Left lung (tissue), 10 donors: ENCODE results near the gene RRBP1. TPM values are rescaled to one million over a fixed set of nuclear protein-coding genes. Genes with fewer than 3 reads are reported as not detected.
A peak's percentile ranks its signal among the peaks of the same experiment; 100 is the strongest.

ENCODE experiments used
- ATAC-seq: fragments of 200-7000 bp; cut with Tn5 transposase; one replicate; pipeline ENCODE4 v1.9.1; 2020; ENCODE audit warnings: moderate library complexity
- DNase-seq, 4 donors: peaks; one replicate each; pipeline ENCODE4 v3.0.0-alpha.2; 2013 to 2020
- H3K27ac ChIP-seq, 2 donors: fragments of 200-600 bp; sonication (generic) in 1 of 2; one replicate each; pipeline versions ENCODE4 v1.5.0 to v1.8.0; 2020 to 2021
- H3K27me3 ChIP-seq, 2 donors: fragments of 200-600 bp; sonication (generic) in 1 of 2; one replicate each; pipeline versions ENCODE4 v1.5.0 to v1.8.0; 2020 to 2021
- H3K36me3 ChIP-seq, 2 donors: fragments of 200-600 bp; sonication (generic) in 1 of 2; one replicate each; pipeline versions ENCODE4 v1.5.0 to v1.8.0; 2020 to 2021
- H3K4me1 ChIP-seq, 2 donors: fragments of 200-600 bp; one replicate each; pipeline ENCODE4 v1.8.0; 2021
- H3K4me3 ChIP-seq, 2 donors: fragments of 200-600 bp; sonication (generic) in 1 of 2; one replicate each; pipeline versions ENCODE4 v1.5.0 to v1.8.0; 2020 to 2021; ENCODE audit warnings: mild to moderate bottlenecking in 1 of 2
- H3K9me3 ChIP-seq, 2 donors: fragments of 200-600 bp; sonication (generic) in 1 of 2; one replicate each; pipeline versions ENCODE4 v1.5.0 to v1.8.0; 2020 to 2021
- intact Hi-C, 2 donors: fragments of 100-400 bp; cut with DNase I; formaldehyde crosslinking; loops; one replicate each; pipeline versions ENCODE4 v1.11.2 to v1.14.2; 2022
- polyA plus RNA-seq, 6 donors: library from polyadenylated mRNA; unstranded; fragments of 120-200 nt; gene quantifications; one replicate each; pipeline ENCODE4 v1.2.1, GENCODE V29; 2013; ENCODE audit not compliant: insufficient read length in 6 of 6
- total RNA-seq, 2 donors: library from RNA; stranded (reverse); fragmentation: NEBNext Ultra II Directional; extraction: Animal tissue kit (Norgen Biotek cat#: 25700); gene quantifications; one replicate each; pipeline ENCODE4 v1.2.1, GENCODE V29; 2021
- TF ChIP-seq, protein P1 (sequence below), 2 donors: fragments of 200-600 bp; sonication (generic) in 1 of 2; IDR thresholded peaks; one replicate each; pipeline versions ENCODE4 v1.5.0 to v1.8.0; 2021; ENCODE audit warnings: antibody characterized with exemption in 2 of 2
- donor health status: DM: no; HTN: yes; CAD: no.
- donor health status: DM: no; HTN: no; CAD: no.

Gene RRBP1
- total and polyA plus RNA-seq, 8 donors, result 110 to 263 (median 131) TPM

DNA sequence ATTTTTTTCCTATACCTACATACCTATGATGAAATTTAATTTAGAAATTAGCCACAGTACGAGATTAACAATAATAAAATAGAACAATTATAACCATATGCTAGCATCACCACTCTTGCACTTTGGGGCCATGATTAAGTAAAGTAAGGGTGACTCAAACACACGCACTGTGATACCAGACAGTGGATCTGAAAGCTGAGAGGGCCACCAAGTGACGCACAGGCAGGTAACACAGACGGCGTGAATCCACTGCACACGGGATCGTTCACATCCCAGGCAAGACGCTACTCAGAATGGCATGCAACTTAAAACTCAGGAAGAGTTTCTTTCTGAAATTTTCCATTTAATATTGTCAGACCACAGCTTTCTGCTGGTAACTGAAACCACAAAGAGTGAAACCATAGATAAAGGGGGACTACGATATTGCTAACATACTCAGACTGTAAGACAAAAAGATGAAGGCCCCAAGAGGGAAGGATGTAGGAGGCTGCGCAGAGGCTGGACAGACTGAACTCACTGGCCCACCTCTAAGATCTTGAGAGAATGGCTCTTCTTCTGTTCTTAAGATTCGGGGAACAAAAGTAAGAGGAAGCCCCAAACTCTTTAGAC is 17.9 kb downstream of the RRBP1 start:
- no peaks in the 10 kb centered on the region for H3K9me3 ChIP-seq
- ATAC-seq, result no peak
- intact Hi-C loops, result no loop called here
- DNase-seq, result no peak
- peaks cover 0 to 21% of the 10 kb centered on the region in 2 donors for H3K36me3 ChIP-seq
- peaks cover 0 to 25% of the 10 kb centered on the region in 2 donors for H3K4me1 ChIP-seq
- no peak overlapping the region for H3K27ac ChIP-seq
- TF ChIP-seq, protein P1, sequence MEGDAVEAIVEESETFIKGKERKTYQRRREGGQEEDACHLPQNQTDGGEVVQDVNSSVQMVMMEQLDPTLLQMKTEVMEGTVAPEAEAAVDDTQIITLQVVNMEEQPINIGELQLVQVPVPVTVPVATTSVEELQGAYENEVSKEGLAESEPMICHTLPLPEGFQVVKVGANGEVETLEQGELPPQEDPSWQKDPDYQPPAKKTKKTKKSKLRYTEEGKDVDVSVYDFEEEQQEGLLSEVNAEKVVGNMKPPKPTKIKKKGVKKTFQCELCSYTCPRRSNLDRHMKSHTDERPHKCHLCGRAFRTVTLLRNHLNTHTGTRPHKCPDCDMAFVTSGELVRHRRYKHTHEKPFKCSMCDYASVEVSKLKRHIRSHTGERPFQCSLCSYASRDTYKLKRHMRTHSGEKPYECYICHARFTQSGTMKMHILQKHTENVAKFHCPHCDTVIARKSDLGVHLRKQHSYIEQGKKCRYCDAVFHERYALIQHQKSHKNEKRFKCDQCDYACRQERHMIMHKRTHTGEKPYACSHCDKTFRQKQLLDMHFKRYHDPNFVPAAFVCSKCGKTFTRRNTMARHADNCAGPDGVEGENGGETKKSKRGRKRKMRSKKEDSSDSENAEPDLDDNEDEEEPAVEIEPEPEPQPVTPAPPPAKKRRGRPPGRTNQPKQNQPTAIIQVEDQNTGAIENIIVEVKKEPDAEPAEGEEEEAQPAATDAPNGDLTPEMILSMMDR (IDR thresholded peaks at IDR 0.05), result no peak
- H3K4me3 ChIP-seq, result no peak overlapping the region
- H3K27me3 ChIP-seq, result no peaks in the 10 kb centered on the region

DNA sequence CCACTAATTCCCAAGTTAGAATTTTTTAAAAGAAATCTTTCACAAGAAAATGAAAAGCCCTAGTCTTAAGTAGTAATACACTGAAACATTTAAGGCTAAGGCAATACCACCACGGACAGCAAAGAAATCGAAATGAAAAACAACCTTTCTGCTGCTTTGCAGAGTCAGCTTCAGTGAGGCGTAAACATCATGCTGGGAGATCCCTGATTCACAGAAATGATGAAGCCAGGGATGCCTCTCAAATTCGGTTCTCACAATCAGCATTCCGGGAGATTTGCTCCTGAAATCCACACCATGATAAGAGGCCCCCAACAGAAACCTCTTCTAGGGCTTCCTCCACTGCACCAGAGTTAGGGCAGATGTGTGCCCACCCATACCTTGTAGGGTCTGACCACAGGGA is 18.6 kb downstream of the RRBP1 start:
- H3K27ac ChIP-seq, result no peak overlapping the region
- DNase-seq (no peak), ATAC-seq (no peak)

DNA sequence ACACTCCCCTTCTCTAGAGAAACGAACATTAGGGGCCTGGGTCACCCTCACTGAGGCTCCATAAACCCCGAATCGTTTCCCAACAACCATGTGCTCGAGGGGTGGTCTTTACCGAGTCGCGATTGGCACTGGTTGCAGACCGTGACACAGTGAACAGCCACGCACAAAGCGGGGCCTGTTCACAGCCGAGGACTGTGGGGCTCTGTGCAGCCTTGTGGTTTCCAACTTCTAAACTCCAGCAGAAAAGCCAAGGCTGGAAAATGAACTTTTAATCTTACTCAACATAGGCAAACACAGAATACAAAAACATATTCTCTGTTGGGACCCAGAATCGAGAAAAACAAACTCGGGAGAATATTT is 19.0 kb downstream of the RRBP1 start:
- intact Hi-C loops, result no loop called here
- H3K36me3 ChIP-seq, result peaks cover 0 to 22% of the 10 kb centered on the region in 2 donors
- H3K27ac ChIP-seq, result no peak overlapping the region
- H3K9me3 ChIP-seq, result peaks cover 0 to 4% of the 10 kb centered on the region in 2 donors
- peaks cover 0 to 25% of the 10 kb centered on the region in 2 donors for H3K4me1 ChIP-seq
- no peak for DNase-seq
- no peak for ATAC-seq
- TF ChIP-seq, protein P1 (IDR thresholded peaks at IDR 0.05), result no peak
- H3K27me3 ChIP-seq, result no peaks in the 10 kb centered on the region
- H3K4me3 ChIP-seq, result no peak overlapping the region

More for the DNA sequence above, 18.6 kb downstream of the RRBP1 start:
- no peak overlapping the region for H3K4me3 ChIP-seq
- no peaks in the 10 kb centered on the region for H3K27me3 ChIP-seq
- TF ChIP-seq, protein P1 (IDR thresholded peaks at IDR 0.05), result no peak
- H3K4me1 ChIP-seq, result peaks cover 0 to 25% of the 10 kb centered on the region in 2 donors
- intact Hi-C loops, result no loop called here
- peaks cover 0 to 3% of the 10 kb centered on the region in 2 donors for H3K9me3 ChIP-seq
- H3K36me3 ChIP-seq, result peaks cover 0 to 22% of the 10 kb centered on the region in 2 donors

DNA sequence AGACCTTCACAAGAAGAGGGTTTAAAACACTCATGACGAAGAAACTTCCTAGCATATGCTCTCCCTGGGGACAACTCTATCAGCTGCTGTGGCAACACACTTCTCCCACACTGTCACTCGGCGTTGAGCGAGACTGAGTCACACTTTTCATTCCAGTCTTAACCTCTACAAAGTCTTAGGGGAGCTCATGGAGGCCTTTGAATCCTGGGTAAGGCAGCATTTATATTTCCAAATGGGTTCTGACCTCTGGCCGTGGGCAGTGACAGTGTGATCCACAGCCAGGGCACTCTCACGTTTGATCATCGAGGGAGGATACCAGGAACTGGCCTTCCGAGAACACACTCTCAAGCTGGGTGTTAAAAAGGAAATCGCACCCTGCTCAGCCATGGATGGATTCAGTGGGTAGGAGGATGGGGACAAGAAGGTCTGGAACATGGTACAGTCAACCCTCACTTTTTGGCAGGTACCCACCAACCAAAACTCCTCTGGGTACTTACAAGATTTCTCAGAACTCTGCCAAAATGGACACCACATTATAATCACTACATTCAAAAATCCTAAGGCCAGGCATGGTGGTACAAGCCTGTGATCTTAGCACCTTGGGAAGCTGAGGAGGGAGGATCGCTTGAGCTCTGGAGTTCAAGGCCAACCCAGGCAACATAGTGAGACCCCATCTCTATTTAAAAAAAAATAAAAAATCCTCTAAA is 19.6 kb downstream of the RRBP1 start:
- H3K4me3 ChIP-seq, result no peak overlapping the region

More for the DNA sequence above, 19.6 kb downstream of the RRBP1 start:
- peak; percentile 34 for ATAC-seq
- Histone ChIP-seq H3K36me3 (peaks cover 0 to 27% of the 10 kb centered on the region in 2 donors), H3K9me3 (peaks cover 0 to 4% of the 10 kb centered on the region in 2 donors), H3K27ac (no peak overlapping the region), H3K4me1 (peaks cover 0 to 25% of the 10 kb centered on the region in 2 donors), H3K27me3 (no peaks in the 10 kb centered on the region)
- intact Hi-C loops, result no loop called here
- DNase-seq, result no peak
- TF ChIP-seq, protein P1 (IDR thresholded peaks at IDR 0.05), result no peak
